Stomach smooth muscle (tissue), 2 donors: ENCODE data around the gene DOP1A.

Source experiments
- H3K27ac ChIP-seq: one replicate; pipeline ENCODE4 v1.7.0; 2013; ENCODE audit warnings: mild to moderate bottlenecking, low read length, inconsistent platforms
- H3K27me3 ChIP-seq, 2 donors: one replicate each; pipeline ENCODE4 v1.7.0; 2013; ENCODE audit warnings: low read length in 2 of 2; ENCODE audit not compliant: insufficient read depth in 2 of 2, control insufficient read depth in 1 of 2
- H3K36me3 ChIP-seq, 2 donors: one replicate each; pipeline ENCODE4 v1.7.0; 2013; ENCODE audit warnings: low read length in 2 of 2; ENCODE audit not compliant: control insufficient read depth in 2 of 2, insufficient read depth in 2 of 2
- H3K4me1 ChIP-seq: one replicate; pipeline ENCODE4 v1.7.0; 2013; ENCODE audit warnings: low read length; ENCODE audit not compliant: control insufficient read depth, insufficient read depth
- H3K4me3 ChIP-seq, 2 donors: one replicate each; pipeline ENCODE4 v1.7.0; 2013; ENCODE audit warnings: low read length in 2 of 2
- H3K9ac ChIP-seq, 2 donors: one replicate each; pipeline ENCODE4 v1.7.0; 2013; ENCODE audit warnings: low read length in 2 of 2, mild to moderate bottlenecking in 1 of 2
- H3K9me3 ChIP-seq, 2 donors: one replicate each; pipeline ENCODE4 v1.7.0; 2013; ENCODE audit warnings: low read length in 2 of 2; ENCODE audit not compliant: control insufficient read depth in 2 of 2
- donor health status: healthy.
- donor health status: Pancreatic carcinoma.

The DOP1A gene

DNA sequence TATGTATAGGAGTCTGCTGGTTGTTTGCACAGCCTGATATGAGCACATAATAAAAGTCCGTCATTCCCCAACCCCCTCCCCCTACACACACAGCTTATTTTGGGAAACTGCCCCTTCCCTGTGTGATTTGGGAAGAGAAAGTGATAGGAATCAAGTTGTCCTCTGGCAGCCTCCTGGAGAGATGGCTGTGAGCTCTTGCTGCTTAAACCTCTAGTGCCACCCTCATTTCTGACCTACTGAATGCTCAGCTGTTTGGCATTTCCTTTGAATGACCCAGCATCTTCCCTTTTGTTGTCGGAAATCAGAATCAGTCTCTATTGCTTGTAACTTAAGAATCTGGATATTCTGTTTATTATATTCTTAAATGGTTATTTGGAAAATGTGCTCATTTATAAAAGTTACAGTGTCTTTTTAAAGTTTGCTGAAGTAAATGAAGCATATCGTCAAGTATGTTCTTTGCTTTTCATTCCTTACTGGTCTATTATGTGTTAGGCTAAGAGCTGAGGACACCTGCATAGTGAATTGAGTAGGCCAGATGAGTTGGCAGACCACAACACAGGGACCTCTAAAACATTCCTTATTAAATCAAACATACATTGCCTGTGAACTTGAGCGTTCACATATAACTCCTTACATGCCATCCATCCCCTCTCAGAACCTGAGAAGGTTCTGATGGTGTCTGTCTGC lies 131.2 kb downstream of the DOP1A start:
- Histone ChIP-seq H3K27me3 (no peaks in the 10 kb centered on the region), H3K4me3 (no peak overlapping the region), H3K36me3 (peaks cover 9 to 11% of the 10 kb centered on the region in 2 donors), H3K9ac (no peak overlapping the region), H3K27ac (no peak overlapping the region), H3K9me3 (no peaks in the 10 kb centered on the region), H3K4me1 (peaks cover 4% of the 10 kb centered on the region)

DNA sequence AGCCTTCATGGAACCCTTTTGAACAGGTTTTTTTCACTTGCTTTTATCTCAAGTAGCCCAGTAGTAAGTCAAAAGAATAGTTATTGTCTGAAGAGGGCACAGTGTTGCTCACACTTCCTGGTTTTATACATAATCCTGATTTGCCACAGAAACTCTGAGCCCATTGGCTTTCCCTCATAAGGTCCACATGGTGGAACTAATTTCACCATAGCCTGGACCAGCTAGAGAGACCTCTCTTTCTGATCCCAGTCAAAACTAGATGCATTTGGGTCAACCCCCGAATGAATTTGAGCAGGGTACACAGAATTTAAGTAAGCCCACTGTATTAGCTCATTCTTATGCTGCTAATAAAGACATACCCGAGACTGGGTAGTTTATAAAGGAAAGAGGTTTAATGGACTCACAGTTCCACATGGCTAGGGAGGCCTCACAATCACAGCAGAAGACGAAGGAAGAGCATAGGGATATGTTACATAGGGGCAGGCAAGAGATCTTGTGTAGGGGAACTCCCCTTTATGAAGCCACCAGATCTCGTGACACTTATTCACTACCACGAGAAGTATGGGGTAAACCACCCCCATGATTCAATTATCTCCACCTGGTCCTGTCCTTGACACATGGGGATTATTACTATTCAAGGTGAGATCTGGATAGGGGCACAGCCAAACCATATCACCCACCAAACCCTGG lies 131.8 kb downstream of the DOP1A start:
- H3K27ac ChIP-seq, result no peak overlapping the region

DNA sequence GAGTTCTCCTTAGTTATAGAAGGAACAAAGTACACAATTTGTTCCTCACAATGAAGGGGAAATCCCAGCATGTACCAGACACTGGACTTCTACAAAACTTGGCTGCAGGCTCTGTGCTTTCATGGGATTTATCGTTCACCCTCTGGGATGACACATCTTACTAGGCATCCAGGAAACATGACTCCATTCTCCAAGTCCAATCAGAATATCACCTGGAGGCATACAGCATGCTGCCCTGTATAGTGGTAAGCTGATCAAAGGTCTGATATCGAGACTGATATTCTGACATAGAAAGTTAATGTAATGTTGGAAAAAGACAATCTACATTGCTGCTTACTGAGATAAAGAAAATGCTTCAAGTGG lies 132.4 kb downstream of the DOP1A start:
- no peak overlapping the region for H3K27ac ChIP-seq
- no peaks in the 10 kb centered on the region for H3K4me1 ChIP-seq
- H3K36me3 ChIP-seq, result peaks cover 9 to 11% of the 10 kb centered on the region in 2 donors
- H3K4me3 ChIP-seq, result no peak overlapping the region
- no peaks in the 10 kb centered on the region for H3K27me3 ChIP-seq
- no peaks in the 10 kb centered on the region for H3K9me3 ChIP-seq
- no peak overlapping the region for H3K9ac ChIP-seq

More for the DNA sequence above, 131.8 kb downstream of the DOP1A start:
- Histone ChIP-seq H3K9me3 (no peaks in the 10 kb centered on the region), H3K4me1 (no peaks in the 10 kb centered on the region), H3K9ac (no peak overlapping the region), H3K36me3 (peaks cover 9 to 11% of the 10 kb centered on the region in 2 donors), H3K4me3 (no peak overlapping the region), H3K27me3 (no peaks in the 10 kb centered on the region)

DNA sequence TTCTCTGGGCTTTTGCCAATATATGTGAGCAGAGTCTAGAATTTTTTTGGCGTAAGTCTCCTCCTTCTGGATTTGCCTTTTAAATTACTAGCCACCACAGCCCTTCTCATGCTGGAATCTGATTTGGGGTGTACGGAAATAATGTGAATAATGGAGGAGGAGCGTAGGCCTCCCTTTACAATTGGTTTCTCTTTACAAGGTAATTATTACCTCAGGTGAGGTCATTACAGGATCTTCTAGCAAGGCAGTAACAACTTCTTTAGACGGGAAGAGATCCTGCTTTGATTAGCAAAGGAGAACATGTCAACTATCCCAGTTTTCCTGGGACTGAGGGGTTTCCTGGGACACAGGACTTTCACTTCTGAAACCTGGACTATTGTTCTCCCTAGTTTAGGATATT lies 134.6 kb downstream of the DOP1A start:
- Histone ChIP-seq H3K27me3 (no peaks in the 10 kb centered on the region), H3K9me3 (no peaks in the 10 kb centered on the region), H3K9ac (no peak overlapping the region), H3K4me1 (no peaks in the 10 kb centered on the region), H3K36me3 (peaks cover 4 to 5% of the 10 kb centered on the region in 2 donors), H3K4me3 (no peak overlapping the region), H3K27ac (no peak overlapping the region)

DNA sequence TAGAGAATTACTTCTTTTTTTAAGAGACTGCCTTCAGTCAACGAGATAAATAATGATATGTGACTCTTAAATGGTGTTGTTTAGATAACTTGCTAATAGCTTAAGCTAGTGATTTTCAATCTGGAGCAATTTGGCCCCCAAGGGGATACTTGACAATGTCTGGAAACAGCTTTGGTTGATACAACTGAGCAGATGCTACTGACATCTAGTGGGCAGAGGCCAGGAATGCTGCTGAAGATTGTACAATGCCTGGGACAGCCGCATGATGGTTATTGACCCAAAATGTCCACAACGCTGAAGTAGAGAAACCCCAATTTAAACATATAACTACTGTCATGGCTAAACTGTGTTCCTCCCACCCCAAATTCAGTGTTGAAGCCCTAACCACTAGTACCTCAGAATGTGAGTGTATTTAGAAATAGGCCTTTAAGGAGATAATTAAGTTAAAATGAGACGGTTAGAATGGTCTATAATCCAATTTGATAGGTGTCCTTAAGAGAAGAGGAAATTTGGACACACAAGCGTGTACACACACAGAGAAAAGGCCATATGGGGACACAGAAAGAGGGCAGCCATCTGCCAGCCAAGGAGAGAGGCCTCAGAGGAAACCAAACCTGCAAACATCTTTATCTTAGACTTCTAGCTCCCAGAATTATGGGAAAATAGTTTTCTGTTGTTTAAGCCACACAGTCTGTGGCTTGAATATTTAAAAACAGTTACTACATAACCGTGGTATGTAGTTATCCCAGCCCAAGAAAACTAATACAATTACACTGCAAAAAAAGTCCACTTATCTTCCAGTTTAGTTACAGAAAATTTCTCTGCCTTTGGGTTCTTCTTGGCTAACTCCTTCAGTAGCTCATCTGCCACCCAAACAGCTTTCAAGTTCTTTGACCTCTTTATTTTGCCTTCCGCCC lies 147.9 kb downstream of the DOP1A start:
- H3K4me3 ChIP-seq, result no peak overlapping the region
- no peaks in the 10 kb centered on the region for H3K36me3 ChIP-seq
- no peaks in the 10 kb centered on the region for H3K4me1 ChIP-seq
- H3K27me3 ChIP-seq, result no peaks in the 10 kb centered on the region
- no peak overlapping the region for H3K27ac ChIP-seq
- H3K9ac ChIP-seq, result no peak overlapping the region
- H3K9me3 ChIP-seq, result no peaks in the 10 kb centered on the region

DNA sequence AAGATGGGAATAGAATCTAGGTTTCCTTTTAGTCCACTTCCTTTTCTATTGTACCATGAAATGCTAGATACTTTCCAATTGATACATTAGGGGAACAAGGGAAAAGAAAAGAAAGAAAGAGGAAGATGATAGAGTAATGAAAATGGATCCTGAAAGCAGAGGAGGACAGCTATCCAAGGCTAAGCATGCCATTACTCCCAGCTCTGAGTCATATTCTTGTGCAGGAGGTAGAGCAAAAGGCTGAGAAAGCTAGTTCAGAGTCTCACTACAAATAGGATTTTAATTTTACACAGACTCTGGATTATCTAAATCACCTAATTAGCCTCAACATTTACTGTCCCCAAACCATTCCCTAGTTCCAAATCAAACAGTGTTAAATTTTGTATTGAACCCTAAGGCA lies 149.3 kb downstream of the DOP1A start:
- Histone ChIP-seq H3K27me3 (no peaks in the 10 kb centered on the region), H3K27ac (no peak overlapping the region), H3K4me3 (no peak overlapping the region)

More for the DNA sequence above, 149.3 kb downstream of the DOP1A start:
- Histone ChIP-seq H3K9me3 (no peaks in the 10 kb centered on the region), H3K4me1 (no peaks in the 10 kb centered on the region), H3K36me3 (no peaks in the 10 kb centered on the region), H3K9ac (no peak overlapping the region)
